Activated CD8-positive, alpha-beta memory T cell treated with anti-CD3 and anti-CD28 coated beads, Interleukin-2, amount 50 U/mL, for 24 hours (primary cell): ENCODE measurements around the gene IFI30.
A peak's percentile ranks its signal among the peaks of the same experiment; 100 is the strongest.
"Not testable (repeated sequence)": the region's sequence is repeated elsewhere in the genome, so short reads cannot be mapped to it uniquely, and the experiment has no call there.

Source experiments
- DNase-seq: peaks from one replicate; pipeline ENCODE4 v3.0.0-alpha.2; 2020; ENCODE audit errors: extremely low read depth

Gene IFI30

GRCh38 chr19:18152817-18153555, 20.6 kb upstream of the IFI30 start, which contains the start of gene PIK3R2:
Gene PIK3R2 (plus strand): TSS chr19:18153163. CDS start chr19:18155880, 2,717 bp downstream.
- peak; percentile 97 for DNase-seq

DNA sequence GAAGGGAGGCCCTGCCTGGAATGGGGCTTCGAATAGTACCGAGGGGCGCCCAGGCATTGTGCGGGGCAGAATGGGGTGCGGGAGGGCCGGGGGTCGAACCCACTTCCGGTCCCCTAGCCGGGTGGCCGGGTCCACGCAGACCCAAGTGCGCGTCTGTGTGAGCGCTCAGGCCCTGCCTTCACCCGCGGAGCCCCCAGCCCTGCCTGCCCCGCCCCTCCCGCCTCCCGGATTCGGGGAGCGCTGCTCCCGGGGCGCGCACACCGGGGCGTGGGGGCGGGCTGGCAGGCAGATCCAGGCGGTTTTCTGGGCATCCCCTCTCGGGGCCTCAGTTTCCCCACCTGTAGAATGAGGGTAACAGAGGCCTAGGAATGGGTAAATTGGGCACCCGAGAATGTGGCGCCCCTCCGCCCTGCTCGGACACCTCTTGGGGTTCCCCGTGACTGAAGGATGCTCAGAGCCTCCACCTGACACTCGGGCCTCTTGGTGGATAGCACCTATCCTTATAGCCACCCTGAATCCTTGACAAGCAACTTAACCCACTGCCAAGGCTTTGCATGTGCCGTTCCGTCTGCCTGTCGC, 20.0 kb upstream of the IFI30 start:
- DNase-seq = no peak

DNA sequence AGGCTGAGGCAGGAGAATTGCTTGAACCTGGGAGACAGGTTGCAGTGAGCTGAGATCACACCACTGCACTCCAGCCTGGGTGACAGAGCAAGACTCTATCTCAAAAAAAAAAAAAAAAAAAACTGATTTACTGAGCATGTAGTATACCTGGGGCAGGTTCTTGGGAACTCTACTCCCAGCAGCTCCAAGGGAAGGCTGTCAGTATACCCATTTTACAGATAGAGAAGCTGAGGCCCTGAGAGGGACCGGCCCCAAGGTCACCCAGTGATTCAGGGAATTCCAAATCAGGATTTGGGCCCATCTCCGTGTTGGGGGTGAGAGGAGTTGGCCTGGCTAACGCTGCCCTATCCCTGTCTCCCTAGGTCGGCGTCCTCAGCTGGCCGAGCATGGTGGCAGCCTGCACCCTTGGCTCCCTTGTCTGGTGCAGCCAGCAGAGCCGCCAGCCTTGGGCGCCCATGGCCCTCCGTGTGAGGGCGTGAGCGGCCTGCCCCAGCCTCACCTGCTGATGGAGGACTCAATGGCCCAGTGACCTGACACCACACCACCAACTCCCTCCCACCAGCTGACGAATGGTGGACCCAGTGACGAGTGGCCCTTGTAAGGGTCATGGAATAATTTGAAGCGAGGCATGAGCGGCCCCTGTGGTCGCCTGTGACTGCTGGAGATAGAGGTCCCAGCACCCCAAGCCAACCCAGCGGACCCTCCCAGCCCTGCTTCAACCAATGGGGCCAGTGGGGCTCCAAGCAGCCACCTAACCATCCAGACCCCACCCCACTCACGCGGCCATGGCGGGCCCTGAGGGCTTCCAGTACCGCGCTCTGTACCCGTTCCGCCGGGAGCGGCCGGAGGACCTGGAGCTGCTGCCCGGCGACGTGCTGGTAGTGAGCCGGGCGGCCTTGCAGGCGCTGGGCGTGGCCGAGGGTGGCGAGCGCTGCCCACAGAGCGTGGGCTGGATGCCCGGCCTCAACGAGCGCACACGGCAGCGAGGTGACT, 18.2 kb upstream of the IFI30 start:
- DNase-seq = no peak

DNA sequence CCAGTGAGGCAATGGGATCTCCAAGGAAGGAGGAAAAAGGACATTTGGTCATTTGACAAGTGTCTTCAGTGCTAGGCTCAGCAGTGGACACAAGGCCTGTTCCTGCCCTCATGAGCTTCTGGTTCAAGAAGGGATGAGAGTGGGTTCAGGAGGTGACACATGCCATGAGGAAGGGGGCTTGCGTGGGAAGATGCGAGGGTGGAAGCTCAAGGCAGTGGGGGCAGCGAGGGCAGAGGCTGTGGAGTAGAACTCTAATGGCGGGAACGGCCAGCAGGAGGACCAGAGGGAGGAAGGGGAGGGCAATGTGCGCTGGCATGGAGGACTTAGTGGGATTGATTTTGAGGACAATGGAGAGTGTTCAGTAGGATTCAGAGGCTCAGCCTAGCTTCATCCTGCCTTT, 17.3 kb upstream of the IFI30 start:
- DNase-seq = no peak

- DNase-seq = no peak
These were observed 16.7 kb upstream of the IFI30 start for GRCh38 chr19:18156841-18157464.

- DNase-seq = no peak
These were observed 16.0 kb upstream of the IFI30 start for GRCh38 chr19:18157465-18158063.

DNA sequence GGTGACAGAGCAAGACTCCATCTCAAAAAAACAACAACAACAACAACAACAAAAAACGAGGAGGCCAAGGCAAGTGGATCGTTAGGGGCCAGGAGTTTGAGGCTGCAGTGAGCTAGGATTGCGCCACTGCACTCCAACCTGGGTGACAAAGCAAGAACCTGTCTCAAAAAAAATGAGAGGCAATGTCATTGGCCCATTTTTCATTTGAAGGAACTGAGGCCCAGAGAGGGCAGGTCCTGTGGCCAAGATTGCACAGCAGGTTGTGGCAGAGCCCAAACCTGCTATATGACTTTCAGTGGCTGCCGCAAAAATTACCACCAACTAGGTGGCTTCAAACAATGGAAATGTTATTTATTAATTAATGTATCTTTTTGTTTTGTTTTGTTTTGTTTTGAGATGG, 15.1 kb upstream of the IFI30 start:
- no peak for DNase-seq

- not testable (repeated sequence) for DNase-seq
These were observed 14.5 kb upstream of the IFI30 start for GRCh38 chr19:18159059-18159616.

GRCh38 chr19:18159810-18160209, 13.8 kb upstream of the IFI30 start:
- no peak for DNase-seq

DNA sequence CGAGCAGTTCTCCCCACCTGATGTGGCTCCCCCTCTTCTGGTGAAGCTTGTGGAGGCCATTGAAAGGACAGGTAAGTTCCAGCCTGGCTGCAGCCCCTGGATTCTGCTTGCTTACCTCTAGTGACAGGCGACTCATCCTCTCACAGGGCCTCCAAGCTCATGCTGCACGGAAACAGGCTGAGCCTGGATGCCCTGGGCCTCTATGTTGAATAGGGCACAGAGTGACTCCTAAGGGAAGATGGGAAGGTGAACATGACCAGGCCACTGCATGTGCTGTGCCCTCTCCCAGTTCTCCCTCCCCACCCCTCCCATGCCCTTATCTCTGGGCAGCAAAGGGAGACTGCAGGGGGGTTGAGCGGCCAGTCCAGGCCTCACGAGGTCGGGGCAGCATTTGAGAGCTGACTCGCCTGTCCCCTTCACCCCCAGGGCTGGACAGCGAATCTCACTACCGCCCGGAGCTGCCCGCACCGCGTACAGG, 13.1 kb upstream of the IFI30 start:
- no peak for DNase-seq

GRCh38 chr19:18160971-18161635, 12.5 kb upstream of the IFI30 start:
- DNase-seq = no peak

DNA sequence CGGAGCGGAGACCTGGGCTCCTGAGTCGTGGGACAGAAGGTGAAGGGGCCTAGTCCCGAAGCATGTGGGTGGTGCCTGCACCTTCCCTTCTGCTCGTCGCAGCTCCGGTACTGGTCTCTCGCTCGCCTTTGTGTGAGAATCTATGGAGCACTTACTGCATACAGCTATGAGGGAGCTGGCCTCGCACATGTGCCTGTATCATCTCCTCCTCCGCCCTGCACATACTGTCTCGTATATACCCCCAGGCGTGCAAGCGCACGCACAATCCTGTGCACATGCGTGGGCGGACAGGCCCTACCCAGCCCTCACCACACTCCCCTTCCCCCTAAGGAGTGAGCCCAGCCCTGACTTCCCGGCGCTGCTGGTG, 12.0 kb upstream of the IFI30 start:
- no peak for DNase-seq

GRCh38 chr19:18164072-18164471, 9.5 kb upstream of the IFI30 start:
- no peak for DNase-seq

GRCh38 chr19:18165794-18166544, 7.6 kb upstream of the IFI30 start:
- no peak for DNase-seq

DNA sequence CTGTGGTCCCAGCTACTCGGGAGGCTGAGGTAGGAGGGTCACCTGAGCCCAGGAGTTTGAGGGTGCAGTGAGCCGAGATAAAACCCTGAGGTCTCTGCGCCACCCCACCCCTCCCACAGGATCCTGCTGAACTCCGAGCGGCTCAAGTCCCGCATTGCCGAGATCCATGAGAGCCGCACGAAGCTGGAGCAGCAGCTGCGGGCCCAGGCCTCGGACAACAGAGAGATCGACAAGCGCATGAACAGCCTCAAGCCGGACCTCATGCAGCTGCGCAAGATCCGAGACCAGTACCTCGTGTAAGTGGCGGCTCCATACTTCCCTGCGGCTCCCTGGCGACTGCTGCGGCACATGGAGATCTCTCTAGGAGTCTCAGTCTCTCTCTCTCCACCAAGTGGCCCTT, 6.6 kb upstream of the IFI30 start:
- no peak for DNase-seq

DNA sequence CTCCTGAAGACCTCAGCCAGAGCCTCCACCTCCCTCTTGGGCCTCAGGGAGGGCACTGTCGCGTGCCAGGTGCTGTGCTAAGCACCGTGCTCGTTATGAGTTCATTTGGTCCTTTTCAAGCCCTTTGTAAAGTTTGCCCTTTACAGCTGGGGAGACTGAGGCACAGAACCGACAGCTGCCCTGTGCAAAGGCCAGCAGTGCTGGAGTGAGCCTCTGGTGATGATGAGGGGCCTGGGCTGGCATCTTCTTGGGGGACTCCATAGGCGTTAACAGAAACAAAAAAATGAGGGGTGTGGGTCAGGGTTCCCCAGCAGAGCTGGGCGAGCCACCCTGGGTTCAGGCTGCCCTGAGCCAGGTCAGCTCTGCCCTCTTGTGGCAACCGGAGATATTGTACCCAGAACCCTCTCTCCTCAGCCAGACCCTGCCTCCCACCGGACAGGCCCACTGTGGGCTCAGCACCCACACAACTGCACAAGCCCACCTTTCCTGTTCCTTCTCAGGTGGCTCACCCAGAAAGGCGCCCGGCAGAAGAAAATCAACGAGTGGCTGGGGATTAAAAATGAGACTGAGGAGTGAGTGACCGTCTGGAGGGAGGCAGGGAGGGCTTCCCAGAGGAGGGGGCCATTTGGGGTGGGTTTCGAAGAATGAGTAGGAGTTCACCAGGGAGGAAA, 5.5 kb upstream of the IFI30 start:
- DNase-seq = no peak

DNA sequence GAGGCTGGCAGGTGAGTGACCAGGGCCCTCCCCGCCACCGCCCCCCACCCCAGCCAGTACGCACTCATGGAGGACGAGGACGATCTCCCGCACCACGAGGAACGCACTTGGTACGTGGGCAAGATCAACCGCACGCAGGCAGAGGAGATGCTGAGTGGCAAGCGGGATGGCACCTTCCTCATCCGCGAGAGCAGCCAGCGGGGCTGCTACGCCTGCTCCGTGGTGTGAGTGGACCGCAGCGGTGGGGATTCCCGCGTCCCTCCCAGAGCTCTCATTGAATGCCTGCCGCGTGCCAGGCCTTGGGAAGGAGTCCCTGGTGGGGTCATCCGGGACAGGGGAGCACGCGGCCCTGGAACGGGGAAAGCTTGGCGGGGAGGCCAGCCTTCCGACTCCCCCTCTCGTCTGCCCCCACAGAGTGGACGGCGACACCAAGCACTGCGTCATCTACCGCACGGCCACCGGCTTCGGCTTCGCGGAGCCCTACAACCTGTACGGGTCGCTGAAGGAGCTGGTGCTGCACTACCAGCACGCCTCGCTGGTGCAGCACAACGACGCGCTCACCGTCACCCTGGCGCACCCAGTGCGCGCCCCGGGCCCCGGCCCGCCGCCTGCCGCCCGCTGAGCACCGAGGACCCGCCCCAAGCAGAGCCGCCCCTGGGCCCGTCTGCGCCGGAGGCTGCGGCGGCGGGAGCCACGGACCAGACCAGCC, 4.8 kb upstream of the IFI30 start:
- no peak for DNase-seq

DNA sequence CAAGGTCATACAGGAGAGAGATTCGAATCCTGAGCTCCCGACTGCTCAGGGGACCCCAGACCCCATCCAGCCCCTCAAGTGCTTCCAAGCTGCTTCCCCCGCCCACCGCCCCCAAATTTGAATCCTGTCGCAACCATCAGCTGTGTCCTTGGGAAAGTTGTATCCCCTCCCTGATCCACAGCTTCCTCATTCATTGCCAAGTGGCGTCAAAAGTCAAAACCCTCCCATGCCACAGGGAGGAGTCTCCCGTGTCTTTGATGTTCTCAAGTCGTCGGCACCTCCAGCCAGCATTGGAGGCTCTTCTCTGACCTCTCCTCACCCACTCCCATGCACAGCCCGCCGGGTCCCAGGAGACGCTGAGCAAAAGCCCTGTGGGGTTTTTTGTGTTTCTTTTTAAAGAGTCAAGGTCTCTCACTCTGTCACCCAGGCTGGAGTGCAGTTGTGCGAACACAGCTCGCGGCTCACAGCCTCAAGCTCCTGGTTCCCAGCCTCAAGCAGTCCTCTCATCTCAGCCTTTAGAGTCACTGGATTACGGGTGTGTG, 2.8 kb upstream of the IFI30 start:
- DNase-seq = no peak
